Fibroblast of lung (primary cell): ENCODE measurements around the gene CAMK2N2.

Source experiments
- CTCF ChIP-seq, 2 donors: IDR thresholded peaks in 1 of 2; conservative IDR thresholded peaks in 1 of 2; 1 replicate in 1 of 2; 2 replicates in 1 of 2; pipeline ENCODE4 v1.5.1; 2011 to 2012; ENCODE audit warnings: low read length in 2 of 2, control low read depth in 1 of 2, inconsistent platforms in 1 of 2, low read depth in 1 of 2, mild to moderate bottlenecking in 1 of 2
- EZH2 ChIP-seq: IDR thresholded peaks from 2 replicates; pipeline ENCODE4 v1.5.1; 2012; ENCODE audit warnings: low read length, control low read depth, mild to moderate bottlenecking; ENCODE audit errors: missing control alignments

DNA sequence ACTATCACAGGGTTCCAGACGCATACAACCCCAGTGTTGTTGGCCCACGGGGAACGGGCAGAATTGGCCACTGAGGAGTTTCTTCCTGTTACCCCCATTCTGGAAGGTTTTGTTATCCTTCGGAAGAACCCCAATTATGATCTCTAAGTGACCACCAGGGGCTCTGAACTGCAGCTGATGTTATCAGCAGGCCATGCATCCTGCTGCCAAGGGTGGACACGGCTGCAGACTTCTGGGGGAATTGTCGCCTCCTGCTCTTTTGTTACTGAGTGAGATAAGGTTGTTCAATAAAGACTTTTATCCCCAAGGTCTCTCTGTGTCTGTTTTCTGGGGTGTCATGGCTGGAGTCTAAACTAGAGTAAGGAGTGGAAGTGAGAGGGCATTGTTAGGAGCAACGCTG, 47.4 kb upstream of the CAMK2N2 start:
- TF ChIP-seq CTCF (conservative IDR thresholded peaks at IDR 0.05 in 1 of 2, IDR thresholded peaks at IDR 0.05 in 1 of 2; ENCODE audit: low read depth in 1 of 2, low read length in 2 of 2): no peak
- TF ChIP-seq EZH2: no peak
